PC-3 (cell line): Measurements from ENCODE around the gene B3GNT4. TPM values are rescaled to one million over a fixed set of nuclear protein-coding genes. Genes with fewer than 3 reads are reported as not detected.

Experiments
- ATAC-seq: fragments of 200-7000 bp; cut with Tn5 transposase; 2 replicates; pipeline ENCODE4 v1.9.1; 2020; ENCODE audit warnings: mild to moderate bottlenecking, moderate library complexity
- BruUV-seq: library from RNA; stranded (reverse); fragments of 400-500 nt; replicated peaks from 2 replicates; lab custom pipeline; 2021; lab: Mats Ljungman, UMichigan
- CTCF ChIA-PET: fragments of 300-600 bp; sonication (Branson Sonifier 250); formaldehyde crosslinking; loops from one replicate; lab custom pipeline; 2022; ENCODE audit warnings: antibody characterized with exemption; lab: Charles Lee
- POLR2A ChIA-PET: fragments of 300-600 bp; sonication (Branson Sonifier 250); formaldehyde crosslinking; loops from one replicate; lab custom pipeline; 2022; ENCODE audit warnings: antibody characterized with exemption; ENCODE audit not compliant: unreplicated experiment; lab: Charles Lee
- DNase-seq: peaks from one replicate; pipeline ENCODE4 v3.0.0-alpha.2; 2015
- H2AFZ ChIP-seq: fragments of 300-600 bp; sonication (generic); 2 replicates; pipeline ENCODE4 v1.6.0; 2016; ENCODE audit warnings: antibody characterized with exemption, low read length
- H3F3A ChIP-seq: fragments of 300-600 bp; sonication (generic); one replicate; pipeline ENCODE4 v1.6.0; 2017; ENCODE audit warnings: antibody characterized with exemption, low read length, control low read depth, mild to moderate bottlenecking; ENCODE audit not compliant: unreplicated experiment
- H3K27ac ChIP-seq: fragments of 300-600 bp; sonication (generic); 2 replicates; pipeline ENCODE4 v1.5.1; 2016; ENCODE audit warnings: mild to moderate bottlenecking, low read length
- H3K27me3 ChIP-seq: fragments of 300-600 bp; sonication (generic); 2 replicates; pipeline ENCODE4 v1.6.1; 2016; ENCODE audit warnings: low read length, mixed read lengths
- H3K36me3 ChIP-seq: fragments of 300-600 bp; sonication (generic); 2 replicates; pipeline ENCODE4 v1.6.1; 2016; ENCODE audit warnings: low read depth, mixed run types, low read length, mixed read lengths
- H3K4me1 ChIP-seq: fragments of 300-600 bp; sonication (generic); 2 replicates; pipeline ENCODE4 v1.5.1; 2016; ENCODE audit warnings: low read length; ENCODE audit not compliant: insufficient read depth
- H3K4me2 ChIP-seq: fragments of 300-600 bp; sonication (generic); 2 replicates; pipeline ENCODE4 v1.6.0; 2016; ENCODE audit warnings: low read length
- H3K4me3 ChIP-seq: fragments of 300-600 bp; sonication (generic); 2 replicates; pipeline ENCODE4 v1.5.1; 2016; ENCODE audit warnings: mild to moderate bottlenecking, low read length, mixed read lengths
- H3K79me2 ChIP-seq: fragments of 300-600 bp; sonication (generic); 2 replicates; pipeline ENCODE4 v1.6.1; 2017; ENCODE audit warnings: low read length, mixed read lengths
- H3K9ac ChIP-seq: fragments of 300-600 bp; sonication (generic); 2 replicates; pipeline ENCODE4 v1.6.0; 2016; ENCODE audit warnings: mild to moderate bottlenecking, low read length
- H3K9me2 ChIP-seq: fragments of 300-600 bp; sonication (generic); replicated peaks from 2 replicates; pipeline ENCODE4 v1.6.1; 2016; ENCODE audit warnings: mixed run types, low read length, mixed read lengths
- H3K9me3 ChIP-seq: fragments of 300-600 bp; sonication (generic); 2 replicates; pipeline ENCODE4 v1.6.1; 2016; ENCODE audit warnings: low read length, mixed read lengths
- H4K20me1 ChIP-seq: fragments of 300-600 bp; sonication (generic); 2 replicates; pipeline ENCODE4 v1.6.1; 2016; ENCODE audit warnings: low read length, mixed read lengths
- EZH2 ChIP-seq: fragments of 300-600 bp; sonication (generic); IDR thresholded peaks from one replicate; pipeline ENCODE4 v1.6.1; 2017; ENCODE audit warnings: antibody characterized with exemption, mild to moderate bottlenecking, low read length; ENCODE audit not compliant: unreplicated experiment
- EZH2phosphoT487 ChIP-seq: fragments of 300-600 bp; sonication (generic); IDR thresholded peaks from 2 replicates; pipeline ENCODE4 v1.6.1; 2018; ENCODE audit warnings: mild to moderate bottlenecking, antibody characterized with exemption, low read length, borderline replicate concordance
- intact Hi-C: fragments of 100-400 bp; cut with micrococcal nuclease; formaldehyde crosslinking; loops from 2 replicates; pipeline ENCODE4 v1.9.0; 2023
- total RNA-seq: library from RNA; depleted of rRNA; stranded (reverse); fragments of >200 nt; gene quantifications from 2 replicates; pipeline ENCODE4 v1.2.3, GENCODE V29; 2014
- TF ChIP-seq, protein P1 (sequence below): fragments of 300-600 bp; sonication (generic); conservative IDR thresholded peaks from 2 replicates; pipeline ENCODE4 v1.5.1; 2017; ENCODE audit warnings: antibody characterized with exemption, low read depth, mild to moderate bottlenecking, low read length

The B3GNT4 gene
- total RNA-seq, 1 experiment from 2014 or later: 4.0 TPM

DNA sequence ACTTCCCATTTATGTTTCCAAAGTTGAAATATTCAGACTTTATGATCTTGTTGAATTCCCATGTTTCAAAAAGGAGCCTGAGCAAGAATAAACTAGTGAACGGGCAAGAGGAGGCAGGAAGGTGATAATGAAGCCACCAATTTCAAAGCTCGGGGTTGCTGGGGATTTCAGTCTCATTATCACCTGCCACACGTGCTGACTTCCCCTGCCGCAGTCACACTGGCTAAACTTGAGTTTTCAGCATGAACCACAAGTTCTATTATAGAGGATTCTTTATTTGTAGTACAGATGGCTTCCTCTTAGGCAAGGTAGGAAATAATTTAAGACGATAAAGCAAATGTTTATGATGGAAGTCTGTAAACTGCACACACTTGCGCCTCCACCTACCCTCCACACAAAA lies 40.5 kb downstream of the B3GNT4 start:
- ChIA-PET CTCF (no interaction called here), POLR2A (no interaction called here)
- no peak for ATAC-seq

DNA sequence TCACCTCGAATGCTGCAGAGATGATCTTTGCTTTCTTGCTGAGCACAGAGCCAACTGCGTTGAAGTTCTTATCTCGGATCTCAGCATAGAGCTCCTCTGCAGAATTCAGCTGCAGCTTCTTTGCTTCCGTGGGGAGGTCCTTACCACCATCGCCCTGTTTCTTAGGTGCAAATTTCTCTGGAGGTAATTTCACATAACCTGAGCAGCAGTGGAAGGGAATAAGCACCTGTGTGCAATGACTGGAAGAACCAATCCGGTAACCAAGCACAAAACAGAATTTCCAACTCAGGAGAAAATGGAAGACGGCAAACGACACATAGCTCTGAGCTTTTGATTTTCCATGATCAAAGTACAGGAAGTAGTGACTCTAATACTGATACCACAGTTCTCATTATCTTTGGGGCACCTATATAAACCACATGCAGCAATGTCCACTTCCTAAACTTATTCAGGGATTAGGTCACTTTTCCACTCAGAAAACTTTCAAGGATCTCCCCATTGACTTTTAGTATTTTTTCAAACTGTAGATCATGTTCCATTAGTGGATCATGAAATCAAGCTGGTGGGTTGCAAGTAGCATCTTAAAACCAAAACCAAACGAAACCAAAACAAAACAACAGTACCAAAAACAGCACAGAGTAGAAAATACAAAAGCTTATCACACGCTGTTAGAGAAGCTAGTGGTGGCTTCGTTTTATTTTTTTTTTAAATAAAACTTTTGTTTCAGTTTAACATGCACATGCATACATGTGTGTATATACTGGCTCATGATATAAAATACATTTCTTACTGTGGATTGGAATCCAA lies 41.3 kb downstream of the B3GNT4 start:
- no peak overlapping the region for H3K4me2 ChIP-seq
- BruUV-seq: no TSS peak
- no peaks in the 10 kb centered on the region for H3K27me3 ChIP-seq
- no peak for DNase-seq
- TF ChIP-seq EZH2: no peak
- no peak for TF ChIP-seq EZH2phosphoT487
- TF ChIP-seq, protein P1, sequence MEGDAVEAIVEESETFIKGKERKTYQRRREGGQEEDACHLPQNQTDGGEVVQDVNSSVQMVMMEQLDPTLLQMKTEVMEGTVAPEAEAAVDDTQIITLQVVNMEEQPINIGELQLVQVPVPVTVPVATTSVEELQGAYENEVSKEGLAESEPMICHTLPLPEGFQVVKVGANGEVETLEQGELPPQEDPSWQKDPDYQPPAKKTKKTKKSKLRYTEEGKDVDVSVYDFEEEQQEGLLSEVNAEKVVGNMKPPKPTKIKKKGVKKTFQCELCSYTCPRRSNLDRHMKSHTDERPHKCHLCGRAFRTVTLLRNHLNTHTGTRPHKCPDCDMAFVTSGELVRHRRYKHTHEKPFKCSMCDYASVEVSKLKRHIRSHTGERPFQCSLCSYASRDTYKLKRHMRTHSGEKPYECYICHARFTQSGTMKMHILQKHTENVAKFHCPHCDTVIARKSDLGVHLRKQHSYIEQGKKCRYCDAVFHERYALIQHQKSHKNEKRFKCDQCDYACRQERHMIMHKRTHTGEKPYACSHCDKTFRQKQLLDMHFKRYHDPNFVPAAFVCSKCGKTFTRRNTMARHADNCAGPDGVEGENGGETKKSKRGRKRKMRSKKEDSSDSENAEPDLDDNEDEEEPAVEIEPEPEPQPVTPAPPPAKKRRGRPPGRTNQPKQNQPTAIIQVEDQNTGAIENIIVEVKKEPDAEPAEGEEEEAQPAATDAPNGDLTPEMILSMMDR: no peak
- H3F3A ChIP-seq: no peaks in the 10 kb centered on the region
- H2AFZ ChIP-seq: no peak overlapping the region
- no peaks in the 10 kb centered on the region for H4K20me1 ChIP-seq
- H3K4me3 ChIP-seq: no peak overlapping the region
- H3K79me2 ChIP-seq: no peaks in the 10 kb centered on the region
- H3K9me3 ChIP-seq: no peaks in the 10 kb centered on the region
- H3K4me1 ChIP-seq: no peaks in the 10 kb centered on the region
- H3K27ac ChIP-seq: no peak overlapping the region
- ChIA-PET POLR2A (interaction anchor here (0.6 kb wide), 1 partner anchor 166 kb away, joined by 5 read pairs; the partner anchor contains the start of gene MLXIP), CTCF (no interaction called here)
- intact Hi-C loops: no loop called here
- no peak for ATAC-seq
- H3K9ac ChIP-seq: no peak overlapping the region
- H3K9me2 ChIP-seq: no peaks in the 10 kb centered on the region
- peaks cover 8% of the 10 kb centered on the region; the same call in 1 of the 2 replicates for H3K36me3 ChIP-seq

More for the DNA sequence above, 40.5 kb downstream of the B3GNT4 start:
- no peak overlapping the region for H3K9ac ChIP-seq
- H3K9me3 ChIP-seq: no peaks in the 10 kb centered on the region
- H3K27ac ChIP-seq: no peak overlapping the region
- H3K4me1 ChIP-seq: no peaks in the 10 kb centered on the region
- no peaks in the 10 kb centered on the region for H3K27me3 ChIP-seq
- H2AFZ ChIP-seq: no peak overlapping the region
- H3F3A ChIP-seq: no peaks in the 10 kb centered on the region
- no peaks in the 10 kb centered on the region for H3K79me2 ChIP-seq
- TF ChIP-seq EZH2phosphoT487 (no peak), EZH2 (no peak)
- TF ChIP-seq, protein P1: no peak
- no TSS peak for BruUV-seq
- DNase-seq: no peak
- no peak overlapping the region for H3K4me3 ChIP-seq
- intact Hi-C loops: no loop called here
- no peaks in the 10 kb centered on the region for H3K9me2 ChIP-seq
- no peak overlapping the region for H3K4me2 ChIP-seq
- H3K36me3 ChIP-seq: peaks cover 9% of the 10 kb centered on the region; the same call in 1 of the 2 replicates
- no peaks in the 10 kb centered on the region for H4K20me1 ChIP-seq

DNA sequence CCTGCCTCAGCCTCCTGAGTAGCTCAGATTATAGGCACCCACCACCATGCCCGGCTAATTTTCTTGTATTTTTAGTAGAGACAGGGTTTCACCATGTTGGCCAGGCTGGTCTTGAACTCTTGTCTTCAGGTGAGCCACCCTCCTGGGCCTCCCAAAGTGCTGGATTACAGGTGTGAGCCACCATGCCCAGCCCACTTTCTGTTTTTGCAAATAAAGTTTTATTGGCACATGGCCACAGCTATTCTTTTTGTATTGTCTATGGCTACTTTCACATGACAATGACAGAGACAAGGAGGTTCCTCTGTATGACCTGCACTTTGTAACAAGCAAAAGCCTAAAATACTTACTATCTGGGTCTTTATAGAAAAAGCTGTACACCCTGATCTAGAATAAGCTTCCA lies 42.0 kb downstream of the B3GNT4 start:
- H3K79me2 ChIP-seq: no peaks in the 10 kb centered on the region
- H3K4me3 ChIP-seq: no peak overlapping the region
- peaks cover 6% of the 10 kb centered on the region; the same call in 1 of the 2 replicates for H3K36me3 ChIP-seq
- H3K27ac ChIP-seq: no peak overlapping the region
- ChIA-PET CTCF (no interaction called here), POLR2A (no interaction called here)
- DNase-seq: no peak
- no peak overlapping the region for H3K9ac ChIP-seq
- intact Hi-C loops: no loop called here
- BruUV-seq: no TSS peak
- H3K4me1 ChIP-seq: no peaks in the 10 kb centered on the region
- H3K9me3 ChIP-seq: no peaks in the 10 kb centered on the region
- no peak for TF ChIP-seq EZH2phosphoT487
- no peak for TF ChIP-seq EZH2
- TF ChIP-seq, protein P1: no peak
- H3F3A ChIP-seq: no peaks in the 10 kb centered on the region
- no peak overlapping the region for H2AFZ ChIP-seq
- H3K27me3 ChIP-seq: no peaks in the 10 kb centered on the region
- H3K9me2 ChIP-seq: no peaks in the 10 kb centered on the region
- ATAC-seq: no peak
- no peaks in the 10 kb centered on the region for H4K20me1 ChIP-seq
- H3K4me2 ChIP-seq: no peak overlapping the region
